ENCODE measurements around the gene SGTA. TPM values are rescaled to one million over a fixed set of nuclear protein-coding genes. Genes with fewer than 3 reads are reported as not detected.

SGTA gene
- total RNA-seq, 1 experiment from 2014 or later = 109 TPM

GRCh38 chr19:2800506-2800905, 17.4 kb upstream of the SGTA start:
- no peak overlapping the region for H3K4me3 ChIP-seq (replicated peaks in 1 of 2; ENCODE audit: low read depth in 1 of 2, low read length in 2 of 2)
- H3K9me2 ChIP-seq (ENCODE audit: insufficient read depth) = no peaks in the 10 kb centered on the region
- H3K4me1 ChIP-seq (ENCODE audit: control insufficient read depth in 1 of 2, insufficient read depth in 2 of 2, low read length in 2 of 2) = peaks cover 0 to 6% of the 10 kb centered on the region in 2 experiments; a peak in 2 of 4 replicates
- no peak overlapping the region for H2AFZ ChIP-seq (ENCODE audit: low read depth, low read length, poor library complexity, severe bottlenecking)
- ChIA-PET CTCF (no interaction called here), RAD21 (ENCODE audit: low non-redundant PET in 1 of 2, low total read pairs in 2 of 2, uncharacterized antibody in 2 of 2, unreplicated experiment in 2 of 2) (no interaction called here), POLR2A (no interaction called here)
- ATAC-seq (no peak), DNase-seq (ENCODE audit: low read depth, low spot score) (no peak)
- H3K27me3 ChIP-seq (ENCODE audit: insufficient read depth, low read length) = no peaks in the 10 kb centered on the region
- H3K9me3 ChIP-seq (ENCODE audit: control insufficient read depth in 1 of 2, insufficient read depth in 1 of 2, low read depth in 1 of 2, low read length in 2 of 2) = no peaks in the 10 kb centered on the region
- intact Hi-C loops (cut with micrococcal nuclease) = no loop called here
- H3K36me3 ChIP-seq (ENCODE audit: control insufficient read depth in 1 of 2, insufficient read depth in 2 of 2, low read length in 2 of 2) = peaks cover 42 to 56% of the 10 kb centered on the region in 2 experiments; a peak in 3 of 4 replicates
- TF ChIP-seq ATF3 (IDR thresholded peaks at IDR 0.05) = no peak
- no peak for TF ChIP-seq SP1 (IDR thresholded peaks at IDR 0.05; ENCODE audit: low read depth)
- TF ChIP-seq ELF1 (IDR thresholded peaks at IDR 0.05; ENCODE audit: borderline replicate concordance, low read depth) = no peak
- TF ChIP-seq YY1 (IDR thresholded peaks at IDR 0.05; ENCODE audit: extremely low read depth, insufficient replicate concordance, low read depth, low read length) = no peak
- TF ChIP-seq REST (IDR thresholded peaks at IDR 0.05; ENCODE audit: low read depth) = no peak
- TF ChIP-seq CBX3 (IDR thresholded peaks at IDR 0.05; ENCODE audit: low read depth) = no peak
- no peak for TF ChIP-seq CTCF (IDR thresholded peaks at IDR 0.05 in 2 of 3, conservative IDR thresholded peaks at IDR 0.05 in 1 of 3; ENCODE audit: borderline replicate concordance in 1 of 3, insufficient read depth in 1 of 3, low read depth in 2 of 3, low read length in 2 of 3)
- no peak for TF ChIP-seq EZH2phosphoT487 (IDR thresholded peaks at IDR 0.05; ENCODE audit: borderline replicate concordance)
- no peak for TF ChIP-seq EZH2 (IDR thresholded peaks at IDR 0.05)
- TF ChIP-seq POLR2A (IDR thresholded peaks at IDR 0.05; ENCODE audit: borderline replicate concordance, extremely low read depth, insufficient read depth, insufficient read length) = no peak
- TF ChIP-seq ZFX (IDR thresholded peaks at IDR 0.05) = no peak
- no peak for TF ChIP-seq SIN3A (IDR thresholded peaks at IDR 0.05; ENCODE audit: low read depth)
- TF ChIP-seq POLR2AphosphoS5 (IDR thresholded peaks at IDR 0.05; ENCODE audit: low read depth, low read length) = no peak
- TF ChIP-seq SRF (IDR thresholded peaks at IDR 0.05; ENCODE audit: low read depth) = no peak
- no peak overlapping the region for H3K9ac ChIP-seq (ENCODE audit: low read length)
- no peak overlapping the region for H3K4me2 ChIP-seq (ENCODE audit: low read length)
- H3K27ac ChIP-seq (ENCODE audit: low read depth, low read length) = no peak overlapping the region
- BruUV-seq (replicated peaks) = no TSS peak
- H4K20me1 ChIP-seq (ENCODE audit: insufficient read depth) = no peaks in the 10 kb centered on the region
- H3K79me2 ChIP-seq (ENCODE audit: insufficient read depth, low read length) = peaks cover 46% of the 10 kb centered on the region

All from HCT116 (cell line).